GM23338 (cell line): ENCODE data around the gene C10orf90.

Experiments
- EZH2phosphoT487 ChIP-seq: fragments of 200-600 bp; sonication (generic); IDR thresholded peaks from one replicate; pipeline ENCODE4 v1.8.1; 2018; ENCODE audit warnings: antibody characterized with exemption; ENCODE audit not compliant: unreplicated experiment
- POLR2AphosphoS5 ChIP-seq: IDR thresholded peaks from 2 replicates; pipeline ENCODE4 v1.6.1; 2016; ENCODE audit warnings: antibody characterized with exemption, low read depth
- TF ChIP-seq, protein P1 (sequence below), 2 experiments: fragments of 200-600 bp in 1 of 2; sonication (generic) in 1 of 2; conservative IDR thresholded peaks; 2 replicates each; pipeline versions ENCODE4 v1.5.1 to v1.6.1; 2016 to 2017; ENCODE audit warnings: antibody characterized with exemption in 2 of 2, low read depth in 2 of 2, mild to moderate bottlenecking in 2 of 2, moderate library complexity in 1 of 2

DNA sequence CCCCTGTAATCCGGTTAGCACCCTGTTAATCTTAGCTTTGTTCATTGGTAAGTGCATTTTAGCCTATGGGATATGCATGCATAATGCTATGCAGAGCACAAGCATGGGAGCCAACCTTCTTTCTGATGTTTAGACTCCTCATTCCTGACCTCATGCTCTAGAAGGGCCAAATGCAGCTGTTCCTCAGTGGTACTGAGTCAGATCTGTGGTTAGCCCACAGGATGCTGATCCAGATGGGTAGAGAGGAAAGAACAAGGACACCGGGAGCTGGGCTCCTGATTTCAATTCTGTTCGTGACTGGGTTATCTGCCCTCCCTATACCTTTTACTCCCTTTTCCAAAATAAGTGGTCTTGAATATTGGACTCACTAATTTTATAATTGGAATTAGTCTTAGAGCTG, 31.7 kb upstream of the C10orf90 start:
- TF ChIP-seq, protein P1, sequence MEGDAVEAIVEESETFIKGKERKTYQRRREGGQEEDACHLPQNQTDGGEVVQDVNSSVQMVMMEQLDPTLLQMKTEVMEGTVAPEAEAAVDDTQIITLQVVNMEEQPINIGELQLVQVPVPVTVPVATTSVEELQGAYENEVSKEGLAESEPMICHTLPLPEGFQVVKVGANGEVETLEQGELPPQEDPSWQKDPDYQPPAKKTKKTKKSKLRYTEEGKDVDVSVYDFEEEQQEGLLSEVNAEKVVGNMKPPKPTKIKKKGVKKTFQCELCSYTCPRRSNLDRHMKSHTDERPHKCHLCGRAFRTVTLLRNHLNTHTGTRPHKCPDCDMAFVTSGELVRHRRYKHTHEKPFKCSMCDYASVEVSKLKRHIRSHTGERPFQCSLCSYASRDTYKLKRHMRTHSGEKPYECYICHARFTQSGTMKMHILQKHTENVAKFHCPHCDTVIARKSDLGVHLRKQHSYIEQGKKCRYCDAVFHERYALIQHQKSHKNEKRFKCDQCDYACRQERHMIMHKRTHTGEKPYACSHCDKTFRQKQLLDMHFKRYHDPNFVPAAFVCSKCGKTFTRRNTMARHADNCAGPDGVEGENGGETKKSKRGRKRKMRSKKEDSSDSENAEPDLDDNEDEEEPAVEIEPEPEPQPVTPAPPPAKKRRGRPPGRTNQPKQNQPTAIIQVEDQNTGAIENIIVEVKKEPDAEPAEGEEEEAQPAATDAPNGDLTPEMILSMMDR (conservative IDR thresholded peaks at IDR 0.05; ENCODE audit: low read depth in 2 of 2) = no peak
- TF ChIP-seq EZH2phosphoT487 (no peak), POLR2AphosphoS5 (no peak)
